Activated B cell treated with CpG ODN at 0.5 μM for 24 hours (primary cell): ENCODE data around the gene SUPT3H. TPM values are rescaled to one million over a fixed set of nuclear protein-coding genes. Genes with fewer than 3 reads are reported as not detected.

ENCODE experiments used
- ATAC-seq: fragments of 200-7000 bp; cut with Tn5 transposase; one replicate; pipeline ENCODE4 v1.10.0; 2021; ENCODE audit warnings: low read depth, mild to moderate bottlenecking, moderate library complexity
- CTCF ChIA-PET: fragments of 350-600 bp; sonication (Branson Sonifier 250); formaldehyde crosslinking; loops from one replicate; lab custom pipeline; 2021; ENCODE audit warnings: antibody characterized with exemption; lab: Charles Lee
- POLR2A ChIA-PET: fragments of 350-600 bp; sonication (Branson Sonifier 250); formaldehyde crosslinking; loops from one replicate; lab custom pipeline; 2021; ENCODE audit warnings: antibody characterized with exemption; lab: Charles Lee
- DNase-seq: peaks from one replicate; pipeline ENCODE4 v3.0.0; 2022
- H3K27ac Mint-ChIP-seq: one replicate; pipeline ENCODE4 v1.8.0; 2020; ENCODE audit warnings: mixed read lengths
- H3K27me3 Mint-ChIP-seq: one replicate; pipeline ENCODE4 v1.8.0; 2021; ENCODE audit warnings: mixed read lengths
- H3K36me3 Mint-ChIP-seq: one replicate; pipeline ENCODE4 v1.8.0; 2021; ENCODE audit warnings: low read depth, mixed read lengths
- H3K4me1 Mint-ChIP-seq: one replicate; pipeline ENCODE4 v1.8.0; 2021; ENCODE audit warnings: mixed read lengths
- H3K4me3 Mint-ChIP-seq: one replicate; pipeline ENCODE4 v1.8.0; 2020; ENCODE audit warnings: mild to moderate bottlenecking, mixed read lengths
- H3K9me3 Mint-ChIP-seq: one replicate; pipeline ENCODE4 v1.8.0; 2020; ENCODE audit warnings: mixed read lengths
- CTCF ChIP-seq: fragments of 200-600 bp; IDR thresholded peaks from one replicate; pipeline ENCODE4 v1.8.0; 2022; ENCODE audit warnings: antibody characterized with exemption, mild to moderate bottlenecking
- intact Hi-C: fragments of 100-400 bp; cut with micrococcal nuclease; formaldehyde crosslinking; loops from one replicate; pipeline ENCODE4 v1.15.1; 2024
- total RNA-seq: library from RNA; stranded (reverse); gene quantifications from 2 replicates; pipeline ENCODE4 v1.2.3, GENCODE V29; 2022

Gene SUPT3H
- total RNA-seq, 1 donor from 2014 or later = 9.9 TPM

- CTCF ChIA-PET = no interaction called here
- intact Hi-C loops = no loop called here
- no peaks in the 10 kb centered on the region for H3K27me3 Mint-ChIP-seq
- H3K36me3 Mint-ChIP-seq = no peaks in the 10 kb centered on the region
- no peak overlapping the region for H3K27ac Mint-ChIP-seq
- H3K4me3 Mint-ChIP-seq = no peak overlapping the region
- no peak for DNase-seq
- POLR2A ChIA-PET = no interaction called here
- no peak for ATAC-seq
- H3K9me3 Mint-ChIP-seq = no peaks in the 10 kb centered on the region
- TF ChIP-seq CTCF = no peak
- no peaks in the 10 kb centered on the region for H3K4me1 Mint-ChIP-seq
Observed at GRCh38 chr6:44849806-44850205, 527.9 kb downstream of the SUPT3H start.

- intact Hi-C loops = no loop called here
- no peak for TF ChIP-seq CTCF
- H3K36me3 Mint-ChIP-seq = no peaks in the 10 kb centered on the region
- POLR2A ChIA-PET = no interaction called here
- H3K27me3 Mint-ChIP-seq = no peaks in the 10 kb centered on the region
- no peak overlapping the region for H3K4me3 Mint-ChIP-seq
- H3K27ac Mint-ChIP-seq = no peak overlapping the region
- H3K9me3 Mint-ChIP-seq = no peaks in the 10 kb centered on the region
- no peak for DNase-seq
- no peaks in the 10 kb centered on the region for H3K4me1 Mint-ChIP-seq
- ATAC-seq = no peak
- CTCF ChIA-PET = no interaction called here
Observed at GRCh38 chr6:44843734-44844133, 534.0 kb downstream of the SUPT3H start.

- H3K4me1 Mint-ChIP-seq = no peaks in the 10 kb centered on the region
- H3K4me3 Mint-ChIP-seq = no peak overlapping the region
- POLR2A ChIA-PET = no interaction called here
- intact Hi-C loops = no loop called here
- H3K27me3 Mint-ChIP-seq = no peaks in the 10 kb centered on the region
- DNase-seq = no peak
- CTCF ChIA-PET = no interaction called here
- no peaks in the 10 kb centered on the region for H3K9me3 Mint-ChIP-seq
- ATAC-seq = no peak
- H3K27ac Mint-ChIP-seq = no peak overlapping the region
- no peak for TF ChIP-seq CTCF
- no peaks in the 10 kb centered on the region for H3K36me3 Mint-ChIP-seq
Observed at GRCh38 chr6:44842616-44843015, 535.1 kb downstream of the SUPT3H start.

- Mint-ChIP-seq H3K36me3 (no peaks in the 10 kb centered on the region), H3K27me3 (no peaks in the 10 kb centered on the region), H3K4me3 (no peak overlapping the region), H3K4me1 (no peaks in the 10 kb centered on the region), H3K27ac (no peak overlapping the region), H3K9me3 (no peaks in the 10 kb centered on the region)
- ChIA-PET CTCF (no interaction called here), POLR2A (no interaction called here)
- TF ChIP-seq CTCF = no peak
- intact Hi-C loops = no loop called here
- no peak for DNase-seq
- no peak for ATAC-seq
Observed at GRCh38 chr6:44841829-44842228, 535.9 kb downstream of the SUPT3H start.

GRCh38 chr6:44837741-44838140, 540.0 kb downstream of the SUPT3H start:
- intact Hi-C loops = no loop called here
- no peaks in the 10 kb centered on the region for H3K27me3 Mint-ChIP-seq
- no peak for DNase-seq
- ChIA-PET CTCF (no interaction called here), POLR2A (no interaction called here)
- no peaks in the 10 kb centered on the region for H3K4me1 Mint-ChIP-seq
- no peaks in the 10 kb centered on the region for H3K9me3 Mint-ChIP-seq
- no peak overlapping the region for H3K27ac Mint-ChIP-seq
- H3K4me3 Mint-ChIP-seq = no peak overlapping the region
- ATAC-seq = no peak
- no peak for TF ChIP-seq CTCF
- H3K36me3 Mint-ChIP-seq = no peaks in the 10 kb centered on the region
